Activated CD8-positive, alpha-beta memory T cell treated with anti-CD3 and anti-CD28 coated beads, Interleukin-2, amount 50 U/mL, for 48 hours (primary cell): ENCODE measurements around the gene TBX1.
A peak's percentile ranks its signal among the peaks of the same experiment; 100 is the strongest.

ENCODE experiments used
- DNase-seq: peaks from one replicate; pipeline ENCODE4 v3.0.0-alpha.2; 2020

Gene TBX1

DNA sequence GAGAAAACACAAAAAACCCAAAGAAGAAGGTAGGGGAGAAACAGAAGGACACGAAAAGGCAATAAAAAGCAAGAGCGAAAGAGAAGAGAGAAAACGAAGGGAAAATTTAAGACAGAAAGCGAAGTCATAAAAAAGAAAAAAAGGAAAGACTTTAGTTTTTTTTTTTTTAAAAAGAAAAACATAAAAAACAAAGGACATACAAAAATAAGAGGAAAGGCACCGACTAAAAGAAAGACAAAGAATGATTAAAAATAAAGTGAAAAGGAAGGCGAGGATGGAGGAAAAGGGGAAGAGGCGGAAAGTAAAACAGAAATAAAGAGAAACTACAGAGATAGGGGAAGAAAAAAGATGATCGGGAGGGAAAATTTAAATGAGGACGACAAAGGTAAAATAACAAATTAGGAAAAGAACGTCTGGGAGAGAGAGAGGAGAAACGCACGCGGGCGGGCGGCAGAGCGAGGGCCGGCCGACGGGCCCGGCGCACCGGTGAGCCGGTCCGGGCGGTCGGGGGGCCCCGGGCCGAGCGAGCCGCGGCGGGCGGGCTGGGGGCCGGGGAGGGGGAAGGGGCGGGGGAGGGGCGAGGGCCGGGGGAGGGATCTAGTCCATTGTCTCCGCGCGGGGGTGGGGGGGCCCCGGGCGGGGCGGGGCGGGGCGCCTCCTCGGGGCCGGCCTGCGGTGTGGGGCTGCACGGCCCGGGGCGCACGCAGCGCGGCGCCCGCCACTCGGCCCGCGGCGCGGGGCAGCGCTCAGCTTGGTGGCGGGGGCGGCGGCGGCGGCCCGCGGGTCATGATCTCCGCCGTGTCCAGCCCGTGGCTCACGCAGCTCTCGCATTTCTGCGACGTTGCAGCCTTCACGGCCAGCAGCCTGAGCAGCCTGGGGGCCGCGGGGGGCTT is at the start of gene TBX1:
TSS of gene TBX1 (plus strand) at position 721 of the 893 bp plus-strand sequence. CDS start at position 787, 66 bp downstream.
- no peak for DNase-seq

DNA sequence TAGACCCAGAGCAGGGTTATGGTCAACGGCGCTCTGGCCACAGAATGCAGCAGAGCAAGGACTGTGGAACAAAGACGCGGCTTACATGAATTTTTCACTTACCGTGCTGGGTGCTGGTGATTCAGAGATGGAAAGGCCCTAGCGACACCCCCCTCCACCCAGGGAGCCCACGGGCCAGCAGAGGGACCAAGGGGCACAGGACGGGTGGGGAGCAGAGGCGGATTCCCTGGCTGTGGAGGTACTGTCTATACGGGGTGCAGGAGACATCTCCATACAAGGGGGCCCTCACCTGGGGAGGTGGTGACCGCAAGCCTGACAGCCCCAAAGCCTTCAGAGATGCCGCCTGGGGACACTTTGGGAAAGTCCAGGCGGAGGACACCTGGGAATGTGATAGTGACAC is 47.3 kb upstream of the TBX1 start:
- DNase-seq: no peak

DNA sequence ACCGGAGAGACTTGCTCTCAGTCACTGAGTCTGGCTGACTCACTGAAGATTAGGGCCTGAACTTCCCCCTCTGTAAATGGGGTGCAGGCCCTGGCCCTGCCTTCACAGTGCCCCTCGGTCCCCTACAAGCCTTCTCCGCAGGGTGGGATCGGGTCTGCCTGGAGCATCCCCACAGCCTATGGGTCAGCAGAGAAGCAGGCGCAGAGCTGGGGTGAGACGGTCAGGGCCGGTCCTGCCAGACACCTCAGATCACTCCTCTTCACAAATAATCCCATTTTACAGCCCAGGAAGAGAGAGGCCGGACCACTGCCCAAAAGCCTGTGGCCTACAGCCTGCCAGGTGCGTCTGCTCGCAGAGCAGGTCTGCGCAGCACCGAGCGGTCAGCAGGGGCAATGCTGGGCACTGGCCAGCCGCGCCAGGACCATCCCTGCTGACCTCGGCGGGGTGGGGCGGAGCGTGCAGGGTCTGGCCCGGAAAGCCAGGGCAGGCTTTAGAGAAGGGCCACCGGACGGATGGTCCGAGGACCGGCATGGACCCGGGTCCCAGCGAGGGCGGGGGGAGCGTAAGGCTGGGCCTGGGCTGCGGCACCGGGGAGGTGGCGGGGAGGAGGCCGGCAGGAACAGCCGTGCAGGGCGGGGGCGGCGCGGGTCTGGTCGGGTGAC is 46.8 kb upstream of the TBX1 start:
- no peak for DNase-seq

DNA sequence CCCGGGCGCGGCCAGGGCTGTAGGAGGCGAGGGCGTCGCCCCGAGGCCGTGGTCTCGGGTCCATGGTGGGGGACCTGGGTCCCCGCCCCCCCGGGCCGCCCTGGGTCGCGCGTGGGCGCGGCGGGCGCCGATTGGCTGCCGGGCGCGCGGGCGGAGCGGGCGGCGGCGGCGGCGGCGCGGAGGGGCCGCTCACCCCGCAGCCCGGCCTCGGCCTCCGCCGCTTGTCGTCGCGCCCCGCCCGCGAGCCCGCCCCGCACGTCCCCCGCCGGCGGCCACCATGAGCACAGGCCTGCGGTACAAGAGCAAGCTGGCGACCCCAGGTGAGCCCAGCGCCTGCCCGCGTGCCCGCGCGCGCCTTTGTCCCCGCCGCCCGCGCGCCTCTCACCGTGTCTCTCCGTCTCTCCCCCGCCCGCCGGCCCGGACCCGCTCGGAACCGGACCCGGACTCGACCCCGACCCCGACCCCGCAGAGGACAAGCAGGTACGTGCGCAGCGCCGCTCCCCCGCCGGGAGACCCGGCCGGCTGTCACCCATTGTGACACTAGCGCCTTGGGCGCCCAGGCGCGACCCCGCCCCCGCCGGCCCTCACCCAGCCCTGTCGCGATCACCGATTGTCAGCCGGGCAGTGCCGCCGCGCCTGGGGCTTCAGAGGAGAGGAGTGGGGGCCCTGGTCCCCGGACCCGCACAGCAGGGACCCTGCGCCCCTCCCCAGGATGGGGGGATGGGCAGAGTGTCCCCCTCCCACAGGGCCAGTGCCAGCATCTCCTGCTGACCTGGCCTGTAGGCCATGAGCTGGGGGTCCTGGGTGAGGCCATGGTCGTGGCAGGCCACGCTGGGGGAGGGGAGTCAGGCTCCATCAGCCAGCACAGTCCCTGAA is 46.0 kb upstream of the TBX1 start, which contains the start of gene SEPTIN5:
TSS of gene SEPTIN5 (plus strand) at position 192 of the 876 bp plus-strand sequence. CDS start at position 278, 86 bp downstream.
- DNase-seq: no peak

DNA sequence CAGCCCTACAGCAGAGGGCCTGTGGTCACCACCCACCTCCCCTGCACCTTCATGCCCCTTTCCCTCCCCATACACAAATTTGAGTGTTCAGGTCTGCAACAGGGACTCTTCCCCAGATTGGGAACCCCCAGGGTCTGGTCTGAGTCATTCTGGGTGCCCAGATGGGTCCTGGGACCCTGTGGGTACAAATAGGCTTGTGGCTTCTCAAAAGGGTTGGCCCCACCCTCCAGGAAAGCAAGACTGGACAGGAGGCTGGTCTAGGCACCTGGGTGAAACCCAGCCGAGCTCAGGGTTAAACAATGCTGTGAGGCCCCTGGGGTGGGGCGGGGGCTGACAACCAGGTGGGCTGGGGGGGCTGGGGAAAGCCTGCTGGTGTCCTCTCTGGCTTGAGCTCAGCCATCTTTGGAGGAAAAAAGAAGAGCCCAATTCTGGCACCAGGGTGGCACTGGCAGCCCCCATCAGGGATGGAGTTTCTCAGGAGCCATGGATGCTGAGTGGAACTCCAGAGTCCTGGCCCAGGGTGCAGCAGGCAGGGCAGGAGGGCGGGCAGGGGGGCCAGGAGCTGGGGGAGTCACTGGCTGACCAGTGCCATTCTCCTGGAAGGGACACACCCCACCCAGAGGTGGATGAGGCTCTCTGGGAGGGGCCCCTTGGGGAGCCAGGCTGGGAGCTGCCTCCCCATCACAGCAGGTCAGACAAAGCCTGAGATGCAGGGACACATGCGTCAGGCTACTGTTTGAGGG is 45.2 kb upstream of the TBX1 start:
- no peak for DNase-seq

DNA sequence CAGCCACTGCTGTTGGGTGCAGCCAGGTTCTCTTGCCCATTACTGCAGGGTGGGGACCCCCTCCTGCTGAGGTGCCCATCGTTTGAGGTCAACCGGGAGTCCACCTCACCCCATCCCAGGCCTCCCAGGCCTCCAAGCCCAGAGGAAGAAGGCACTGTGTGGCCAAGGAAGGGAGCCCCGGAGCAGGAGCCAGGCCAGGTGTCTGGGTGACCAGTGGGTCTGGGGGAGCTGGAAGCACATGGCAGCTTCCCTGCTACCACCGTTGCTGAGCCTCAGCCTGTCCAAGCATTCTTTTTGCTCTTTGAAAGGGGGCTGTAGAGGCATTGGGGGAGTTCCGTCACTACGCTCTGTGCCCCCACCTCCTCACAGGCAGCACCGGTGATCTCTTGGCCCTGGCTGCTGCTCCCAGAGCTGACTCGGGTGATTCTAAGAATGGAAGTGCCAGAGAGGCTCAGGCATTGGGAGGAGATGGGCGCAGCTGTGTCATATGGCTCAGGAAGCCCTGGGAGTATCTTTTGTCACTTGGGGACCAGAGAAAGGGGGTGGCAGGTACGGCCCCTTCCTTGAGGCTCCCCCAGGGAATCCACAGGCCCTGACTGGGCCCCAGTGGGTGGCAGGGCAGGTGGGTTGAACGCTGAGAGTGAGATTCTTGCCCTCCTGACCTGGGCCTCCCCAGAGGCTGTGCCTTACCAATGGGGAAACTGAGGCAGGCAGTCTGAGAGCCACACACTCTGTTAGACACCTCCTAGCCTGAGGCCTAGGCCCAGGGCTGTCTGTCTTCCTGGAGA is 44.3 kb upstream of the TBX1 start:
- no peak for DNase-seq

GRCh38 chr22:19716829-19717105 is 43.8 kb upstream of the TBX1 start:
- DNase-seq: no peak

DNA sequence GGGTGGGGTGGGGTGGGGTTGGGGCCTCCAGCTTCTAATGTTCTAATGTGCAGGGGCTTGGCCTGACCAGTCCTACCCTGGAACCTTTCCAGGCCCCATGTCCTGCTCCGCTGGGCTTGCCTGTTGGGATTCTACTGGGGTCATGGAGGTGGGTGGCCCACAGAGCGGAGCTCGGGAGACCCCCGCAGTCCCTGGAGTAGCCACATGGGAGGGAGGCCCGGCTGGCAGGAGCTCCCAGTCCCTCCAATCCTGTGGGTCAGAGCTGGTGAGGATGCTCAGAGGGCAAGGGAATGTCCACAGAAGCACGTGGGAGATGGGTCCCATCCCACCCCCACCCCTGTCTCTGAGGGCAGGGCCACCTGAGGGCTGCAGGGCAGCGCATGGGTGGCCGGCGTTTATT is 43.4 kb upstream of the TBX1 start:
- no peak for DNase-seq

GRCh38 chr22:19717691-19718455 is 42.7 kb upstream of the TBX1 start:
- peak; percentile 93 for DNase-seq

- DNase-seq: no peak
Measured at GRCh38 chr22:19718456-19719049, 42.0 kb upstream of the TBX1 start.

GRCh38 chr22:19719050-19719482 is 41.5 kb upstream of the TBX1 start:
- no peak for DNase-seq

- no peak for DNase-seq
Measured at GRCh38 chr22:19719488-19720021, 41.0 kb upstream of the TBX1 start.

DNA sequence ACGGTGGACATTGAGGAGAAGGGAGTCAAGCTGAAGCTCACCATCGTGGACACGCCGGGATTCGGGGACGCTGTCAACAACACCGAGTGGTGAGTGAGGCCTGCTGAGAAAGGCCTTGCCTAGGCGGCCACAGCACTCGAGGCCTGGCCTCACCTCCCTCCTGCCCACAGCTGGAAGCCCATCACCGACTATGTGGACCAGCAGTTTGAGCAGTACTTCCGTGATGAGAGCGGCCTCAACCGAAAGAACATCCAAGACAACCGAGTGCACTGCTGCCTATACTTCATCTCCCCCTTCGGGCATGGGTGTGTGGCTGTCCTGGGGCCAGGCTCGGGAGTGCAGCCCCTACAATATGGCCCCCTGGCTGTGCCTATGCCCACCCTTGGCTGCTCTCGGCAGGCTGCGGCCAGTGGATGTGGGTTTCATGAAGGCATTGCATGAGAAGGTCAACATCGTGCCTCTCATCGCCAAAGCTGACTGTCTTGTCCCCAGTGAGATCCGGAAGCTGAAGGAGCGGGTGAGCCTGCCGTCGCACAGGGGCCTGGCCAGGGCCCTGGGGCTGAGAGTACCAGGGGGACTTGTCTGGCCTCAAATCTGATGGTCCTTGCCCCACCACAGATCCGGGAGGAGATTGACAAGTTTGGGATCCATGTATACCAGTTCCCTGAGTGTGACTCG is 40.3 kb upstream of the TBX1 start:
- no peak for DNase-seq

GRCh38 chr22:19720999-19721329 is 39.6 kb upstream of the TBX1 start:
- DNase-seq: no peak

- DNase-seq: no peak
Measured at GRCh38 chr22:19721330-19722177, 39.0 kb upstream of the TBX1 start.

GRCh38 chr22:19722178-19722981 is 38.2 kb upstream of the TBX1 start:
- DNase-seq: no peak

- DNase-seq: no peak
Measured at GRCh38 chr22:19722982-19723231, 37.7 kb upstream of the TBX1 start.
